ENCODE measurements around the gene CIROP. TPM values are rescaled to one million over a fixed set of nuclear protein-coding genes. Genes with fewer than 3 reads are reported as not detected.
A peak's percentile ranks its signal among the peaks of the same experiment; 100 is the strongest.

CIROP gene
- total RNA-seq, 2 donors from 2014 or later = not detected

GRCh38 chr14:23068789-23069412 lies 35.9 kb downstream of the CIROP start:
- no peaks in the 10 kb centered on the region for H3K9me3 Mint-ChIP-seq
- ATAC-seq (peak; percentile 75 to 78), DNase-seq (ENCODE audit: low spot score in 2 of 2) (peak in 1 of 2 donors; percentile 74)
- peaks cover 17 to 33% of the 10 kb centered on the region in 2 donors for H3K36me3 Mint-ChIP-seq
- peak overlapping the region; percentile 68 to 79 for H3K27ac Mint-ChIP-seq

GRCh38 chr14:23067847-23068788 lies 36.7 kb downstream of the CIROP start:
- ATAC-seq = no peak
- Mint-ChIP-seq H3K9me3 (no peaks in the 10 kb centered on the region), H3K27ac (peak overlapping the region in 1 of 2 donors; percentile 68), H3K36me3 (peaks cover 23 to 37% of the 10 kb centered on the region in 2 donors)
- no peak for DNase-seq (ENCODE audit: low spot score in 2 of 2)

- Mint-ChIP-seq H3K9me3 (no peaks in the 10 kb centered on the region), H3K36me3 (peaks cover 29 to 36% of the 10 kb centered on the region in 2 donors), H3K27ac (peak overlapping the region in 1 of 2 donors; percentile 88)
- DNase-seq (ENCODE audit: low spot score in 2 of 2) (no peak), ATAC-seq (no peak)
Observed at GRCh38 chr14:23066855-23067744, 37.7 kb downstream of the CIROP start.

GRCh38 chr14:23066368-23066767 lies 38.4 kb downstream of the CIROP start:
- Mint-ChIP-seq H3K36me3 (peaks cover 29% of the 10 kb centered on the region in 2 donors), H3K27ac (peak overlapping the region; percentile 30 to 88), H3K9me3 (no peaks in the 10 kb centered on the region)
- no peak for DNase-seq (ENCODE audit: low spot score in 2 of 2)
- ATAC-seq = no peak

- Mint-ChIP-seq H3K27ac (peak overlapping the region; percentile 13 to 52), H3K36me3 (peaks cover 17 to 29% of the 10 kb centered on the region in 2 donors), H3K9me3 (no peaks in the 10 kb centered on the region)
- no peak for DNase-seq (ENCODE audit: low spot score in 2 of 2)
- ATAC-seq = no peak
Observed at GRCh38 chr14:23063601-23064000, 41.2 kb downstream of the CIROP start.

- Mint-ChIP-seq H3K27ac (peak overlapping the region in 1 of 2 donors; percentile 88), H3K9me3 (no peaks in the 10 kb centered on the region), H3K36me3 (peaks cover 17 to 29% of the 10 kb centered on the region in 2 donors)
- ATAC-seq (no peak), DNase-seq (ENCODE audit: low spot score in 2 of 2) (no peak)
Observed at GRCh38 chr14:23062002-23062401, 42.8 kb downstream of the CIROP start.

GRCh38 chr14:23060536-23061260 lies 44.1 kb downstream of the CIROP start:
- no peak for ATAC-seq
- DNase-seq (ENCODE audit: low spot score in 2 of 2) = no peak
- Mint-ChIP-seq H3K36me3 (peaks cover 11 to 20% of the 10 kb centered on the region in 2 donors), H3K27ac (no peak overlapping the region), H3K9me3 (no peaks in the 10 kb centered on the region)

- Mint-ChIP-seq H3K36me3 (peaks cover 4 to 11% of the 10 kb centered on the region in 2 donors), H3K27ac (peak overlapping the region in 1 of 2 donors; percentile 75), H3K9me3 (no peaks in the 10 kb centered on the region)
- ATAC-seq = no peak
- DNase-seq (ENCODE audit: low spot score in 2 of 2) = no peak
Observed at GRCh38 chr14:23058654-23059504, 45.9 kb downstream of the CIROP start.

GRCh38 chr14:23057757-23058653 lies 46.8 kb downstream of the CIROP start:
- no peaks in the 10 kb centered on the region for H3K9me3 Mint-ChIP-seq
- peaks cover 0 to 6% of the 10 kb centered on the region in 2 donors for H3K36me3 Mint-ChIP-seq
- H3K27ac Mint-ChIP-seq = peak overlapping the region in 1 of 2 donors; percentile 81
- peak; percentile 73 to 75 for ATAC-seq
- peak; percentile 87 to 90 for DNase-seq (ENCODE audit: low spot score in 2 of 2)

- peak; percentile 67 to 74 for DNase-seq (ENCODE audit: low spot score in 2 of 2)
- peak; percentile 62 to 80 for ATAC-seq
- Mint-ChIP-seq H3K27ac (peak within 1 kb of the TSS in 1 of 2 donors; percentile 81), H3K36me3 (peaks cover 0 to under 1% of the 10 kb centered on the region in 2 donors), H3K9me3 (no peaks in the 10 kb centered on the region)
Observed at GRCh38 chr14:23056956-23057756, 47.6 kb downstream of the CIROP start, which contains the start of gene CDH24. Gene CDH24, minus strand, starts transcription at chr14:23057520. Its CDS starts 1,787 bp downstream, at chr14:23055733.

- Mint-ChIP-seq H3K27ac (peak overlapping the region in 1 of 2 donors; percentile 10), H3K9me3 (no peaks in the 10 kb centered on the region), H3K36me3 (no peaks in the 10 kb centered on the region)
- ATAC-seq (peak; percentile 65 to 75), DNase-seq (ENCODE audit: low spot score in 2 of 2) (peak; percentile 66 to 74)
Observed at GRCh38 chr14:23056145-23056955, 48.4 kb downstream of the CIROP start.

- Mint-ChIP-seq H3K9me3 (no peaks in the 10 kb centered on the region), H3K27ac (no peak overlapping the region), H3K36me3 (no peaks in the 10 kb centered on the region)
- ATAC-seq = no peak
- DNase-seq (ENCODE audit: low spot score in 2 of 2) = no peak
Observed at GRCh38 chr14:23055621-23056144, 49.1 kb downstream of the CIROP start.

Data from activated naive CD4-positive, alpha-beta T cell treated with anti-CD3 and anti-CD28 coated beads, Interleukin-2, amount 50 U/mL, for 72 hours (primary cell).